DLD1 (cell line): ENCODE data around the gene UCN.

ENCODE experiments used
- in situ Hi-C: cut with HindIII; loops from 2 replicates; pipeline ENCODE4 v1.10.0; 2017; ENCODE audit warnings: low sequenced_read_pairs

UCN gene

DNA sequence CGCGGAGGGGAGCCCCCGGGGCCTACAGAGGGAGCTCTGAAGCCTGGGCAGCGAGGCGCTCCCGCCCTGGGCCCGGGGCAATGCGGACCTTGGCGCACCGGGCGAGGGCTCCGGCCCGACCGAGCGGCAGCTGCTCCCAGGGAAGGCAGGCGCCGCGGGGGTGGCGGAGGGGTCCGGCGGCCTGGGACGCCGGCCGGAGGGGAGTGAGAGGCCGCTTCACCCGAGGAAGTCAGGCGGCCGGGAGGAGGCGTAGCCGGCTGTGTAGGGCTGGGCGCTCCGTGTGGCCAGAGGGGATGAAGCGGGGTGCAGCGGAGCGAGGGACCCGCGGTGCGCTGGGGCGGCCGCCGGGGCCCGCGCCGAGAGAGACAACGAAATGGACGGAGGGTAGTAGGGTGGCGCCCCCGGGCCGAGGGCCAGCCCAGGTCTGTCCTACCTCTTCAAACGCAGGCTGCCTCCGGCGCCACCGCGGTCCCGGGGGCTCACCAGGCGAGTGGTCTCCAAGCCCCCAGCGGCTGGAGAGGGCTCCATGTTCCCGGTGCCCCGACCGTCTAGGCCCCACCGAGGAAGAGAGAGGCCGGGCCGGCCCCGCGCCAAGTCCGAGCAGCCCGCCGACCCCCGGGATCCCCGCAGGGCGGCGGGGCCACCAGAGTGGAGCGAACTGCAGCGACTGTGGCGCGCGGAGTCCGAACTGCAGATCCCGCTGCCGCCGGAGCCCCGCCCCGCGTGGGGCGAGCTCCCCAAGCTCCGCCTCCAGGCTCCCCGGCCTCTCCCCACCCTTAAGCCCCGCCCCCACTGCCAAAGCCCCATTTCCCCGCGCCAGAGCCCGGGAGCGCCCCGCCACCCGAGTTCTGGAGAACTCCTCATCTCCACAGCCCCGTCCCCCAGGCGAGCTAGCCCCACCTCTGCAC is 45.6 kb downstream of the UCN start, which contains the start of gene SLC30A3:
Gene SLC30A3, minus strand, starts transcription at position 669 of the 908 bp plus-strand sequence. Its CDS starts 141 bp downstream, at position 528.
- in situ Hi-C loops: no loop called here

DNA sequence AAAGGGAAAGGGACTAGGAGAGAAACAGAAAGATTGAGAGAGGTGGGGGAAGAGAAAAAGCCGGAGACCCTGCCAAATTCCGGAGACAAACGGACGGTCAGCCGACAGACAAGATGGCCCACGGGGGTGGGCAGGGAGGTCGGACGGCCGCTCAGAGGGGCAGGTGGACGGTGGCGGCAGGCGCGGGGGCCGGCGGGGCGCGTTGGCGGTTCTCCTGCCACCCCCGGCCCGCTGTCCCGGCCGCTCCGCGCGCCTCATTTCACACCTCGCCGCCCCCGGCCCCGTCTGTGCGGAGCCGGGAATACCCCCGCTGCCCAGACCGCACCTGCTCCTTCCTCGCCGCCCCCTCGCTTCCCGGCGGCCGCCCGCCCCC is 46.3 kb downstream of the UCN start:
- in situ Hi-C loops: no loop called here

DNA sequence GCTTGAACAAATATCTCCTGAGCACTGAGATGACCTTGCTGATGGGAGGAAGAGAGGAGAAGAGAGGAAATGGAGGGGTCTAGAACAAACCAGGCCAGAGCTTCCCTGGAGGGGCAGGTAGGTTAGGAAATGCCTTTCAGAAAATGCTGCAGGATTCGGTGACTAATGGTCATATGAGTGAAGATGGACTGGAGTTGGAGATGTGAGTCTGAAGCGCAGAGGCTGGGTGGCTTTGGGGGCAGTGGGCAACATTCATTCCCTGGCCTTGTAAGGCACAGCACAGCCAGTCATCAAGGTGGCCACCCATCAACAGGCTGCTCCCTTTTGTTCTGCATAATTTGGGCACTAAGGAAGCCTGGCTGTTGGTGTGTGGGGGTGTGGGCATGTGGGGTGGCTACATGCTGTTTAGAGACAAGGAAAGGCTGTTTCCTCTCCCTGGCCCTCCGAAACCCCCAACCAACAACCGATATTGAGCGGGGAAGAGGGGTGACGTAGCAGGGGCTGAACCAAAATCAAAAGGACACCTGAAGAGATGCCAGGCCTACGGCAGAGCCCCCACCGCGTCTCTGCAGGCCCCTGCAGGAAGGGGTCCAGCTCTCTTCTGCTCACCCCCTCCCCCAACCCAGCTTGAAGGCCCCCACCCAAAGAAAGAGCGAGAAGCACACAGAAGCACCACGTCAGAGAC is 46.9 kb downstream of the UCN start:
- in situ Hi-C loops: no loop called here

DNA sequence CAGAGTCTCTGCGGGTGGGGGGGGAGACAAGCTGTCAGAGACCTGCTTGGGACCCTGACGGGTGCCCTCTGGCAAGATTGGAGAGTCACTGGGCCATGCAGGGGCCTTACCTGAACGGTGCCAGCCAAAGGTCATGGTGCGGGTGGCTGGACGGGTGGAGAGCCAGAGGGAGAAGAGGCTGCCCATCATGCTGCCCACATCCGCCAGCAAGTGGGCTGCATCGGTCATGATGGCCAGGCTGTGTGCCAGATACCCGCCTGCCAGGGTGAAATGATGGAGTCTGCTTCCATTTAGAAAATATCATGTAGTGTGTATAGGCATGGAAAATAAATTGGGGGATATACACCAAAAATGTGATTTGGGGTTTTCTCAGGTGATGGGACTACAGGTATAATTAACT is 50.2 kb downstream of the UCN start:
- in situ Hi-C loops: no loop called here
